HepG2 (cell line): ENCODE data around the gene MVK. TPM values are rescaled to one million over a fixed set of nuclear protein-coding genes. Genes with fewer than 3 reads are reported as not detected.
A peak's percentile ranks its signal among the peaks of the same experiment; 100 is the strongest.

Experiments used
- CTCF ChIP-seq: sonication (generic); formaldehyde crosslinking; IDR thresholded peaks from 2 replicates; pipeline ENCODE4 v1.5.0; 2020; ENCODE audit warnings: mild to moderate bottlenecking, missing genetic modification reagents, moderate library complexity
- GMEB2 ChIP-seq: IDR thresholded peaks from 2 replicates; pipeline ENCODE4 v1.6.1; 2016; ENCODE audit warnings: missing biosample characterization, missing genetic modification reagents, low read depth
- HIC2 ChIP-seq: sonication (generic); formaldehyde crosslinking; IDR thresholded peaks from 2 replicates; pipeline ENCODE4 v1.9.0; 2022; ENCODE audit warnings: low read depth, missing genetic modification reagents
- KLF13 ChIP-seq: sonication (generic); formaldehyde crosslinking; IDR thresholded peaks from 2 replicates; pipeline ENCODE4 v1.4.0; 2020; ENCODE audit warnings: mild to moderate bottlenecking, missing genetic modification reagents
- ZNF331 ChIP-seq: sonication (generic); formaldehyde crosslinking; IDR thresholded peaks from 2 replicates; pipeline ENCODE4 v1.4.0; 2020; ENCODE audit warnings: missing genetic modification reagents
- ZNF33A ChIP-seq: sonication (generic); formaldehyde crosslinking; IDR thresholded peaks from 2 replicates; pipeline ENCODE4 v1.5.1; 2020; ENCODE audit warnings: missing genetic modification reagents, mild to moderate bottlenecking, moderate library complexity, borderline replicate concordance
- ZNF451 ChIP-seq: sonication (generic); formaldehyde crosslinking; IDR thresholded peaks from 2 replicates; pipeline ENCODE4 v1.5.0; 2020; ENCODE audit warnings: mild to moderate bottlenecking, missing genetic modification reagents
- ZNF782 ChIP-seq: sonication (generic); formaldehyde crosslinking; IDR thresholded peaks from 2 replicates; pipeline ENCODE4 v1.4.0; 2020; ENCODE audit warnings: missing genetic modification reagents, mild to moderate bottlenecking, borderline replicate concordance
- polyA plus RNA-seq, 8 experiments: library from polyadenylated mRNA; depleted of rRNA in 3 of 8; stranded (reverse) in 7 of 8; unstranded in 1 of 8; fragments of >200 nt; fragmentation: Illumina TruSeq in 4 of 8; extraction: Trizol in 4 of 8; gene quantifications; 2 replicates each; pipeline versions ENCODE4 v1.2.1 to v1.2.3, GENCODE V29; 2011 to 2016; ENCODE audit warnings: low read depth in 4 of 8, missing spikeins in 1 of 8, mixed read lengths in 1 of 8; ENCODE audit not compliant: insufficient read depth in 1 of 8
- total RNA-seq, 5 experiments: library from RNA; depleted of rRNA; stranded (reverse); fragments of >200 nt; fragmentation: Illumina TruSeq; extraction: Trizol; gene quantifications; 2 replicates each; pipeline ENCODE4 v1.2.3, GENCODE V29; 2016; ENCODE audit warnings: low read depth in 1 of 5

Gene MVK
- total and polyA plus RNA-seq, 2 of the 13 experiments (the other 11 are each of a cell fraction or from before 2014, with no cell fraction given): 11.6 to 66.9 TPM

GRCh38 chr12:109597795-109598427 is 24.3 kb downstream of the MVK start (continued):
- TF ChIP-seq GMEB2 (CRISPR knock-in tag): no peak
- TF ChIP-seq KLF13 (CRISPR knock-in tag): no peak
- TF ChIP-seq CTCF: peak; percentile 97
- 0 out of 2 replicates have a peak, but pooled peaks have one; percentile 57 for TF ChIP-seq ZNF451
- no peak for TF ChIP-seq HIC2 (CRISPR knock-in tag)
- 0 out of 2 replicates have a peak, but pooled peaks have one; percentile 9 for TF ChIP-seq ZNF782 (CRISPR knock-in tag)
- TF ChIP-seq ZNF33A (CRISPR knock-in tag): no peak
- TF ChIP-seq ZNF331 (CRISPR knock-in tag): no peak
